GM13977 (cell line): ENCODE measurements around the gene NEK9.
A peak's percentile ranks its signal among the peaks of the same experiment; 100 is the strongest.

Experiments
- DNase-seq: peaks from one replicate; pipeline ENCODE4 v3.0.0; 2012; ENCODE audit warnings: low spot score
- CTCF ChIP-seq: IDR thresholded peaks from 2 replicates; pipeline ENCODE4 v1.5.1; 2012; ENCODE audit warnings: mild to moderate bottlenecking, control low read depth; ENCODE audit not compliant: insufficient read depth; ENCODE audit errors: extremely low read depth, missing control alignments
- in situ Hi-C: fragments of 300-500 bp; cut with MboI; formaldehyde crosslinking; loops from one replicate; pipeline ENCODE4 v1.12.0; 2022; ENCODE audit warnings: low sequenced_read_pairs, low pct_unique_long_range_greater_than_20kb, mixed read lengths, inconsistent platforms; ENCODE audit not compliant: unreplicated experiment

The NEK9 gene

GRCh38 chr14:75167325-75167724 is 40.5 kb upstream of the NEK9 start:
- in situ Hi-C loops, result no loop called here
- DNase-seq, result no peak
- no peak for TF ChIP-seq CTCF

- TF ChIP-seq CTCF, result no peak
- DNase-seq, result no peak
These were observed 38.9 kb upstream of the NEK9 start for GRCh38 chr14:75165586-75166391.

GRCh38 chr14:75164809-75165208 is 38.0 kb upstream of the NEK9 start:
- DNase-seq, result no peak
- TF ChIP-seq CTCF, result no peak
- in situ Hi-C loops, result no loop called here

More at GRCh38 chr14:75165586-75166391, 38.9 kb upstream of the NEK9 start:
- in situ Hi-C loops, result no loop called here

- DNase-seq, result no peak
- in situ Hi-C loops, result no loop called here
- no peak for TF ChIP-seq CTCF
These were observed 36.8 kb upstream of the NEK9 start for GRCh38 chr14:75163677-75164076.

GRCh38 chr14:75162631-75163030 is 35.8 kb upstream of the NEK9 start:
- DNase-seq, result no peak
- in situ Hi-C loops, result no loop called here
- TF ChIP-seq CTCF, result peak; percentile 31

- in situ Hi-C loops, result no loop called here
- no peak for DNase-seq
- TF ChIP-seq CTCF, result no peak
These were observed 32.2 kb upstream of the NEK9 start for GRCh38 chr14:75158843-75159614.
